ENCODE measurements around the gene ADGRL1. TPM values are rescaled to one million over a fixed set of nuclear protein-coding genes. Genes with fewer than 3 reads are reported as not detected.

The ADGRL1 gene
- total RNA-seq, 2 experiments from 2014 or later = 2.6 to 8.2 TPM

GRCh38 chr19:14177496-14178074 is 28.4 kb downstream of the ADGRL1 start:
- BruUV-seq (replicated peaks) = no TSS peak
- Histone ChIP-seq H4K20me1 (ENCODE audit: insufficient read depth, low read length) (no peaks in the 10 kb centered on the region), H3K9me2 (ENCODE audit: insufficient read depth, low read length) (no peaks in the 10 kb centered on the region), H3K4me1 (ENCODE audit: insufficient read depth, low read length, poor library complexity, severe bottlenecking) (no peaks in the 10 kb centered on the region), H3K4me3 (ENCODE audit: low read depth, low read length, poor library complexity, severe bottlenecking) (no peak overlapping the region), H3K9me3 (ENCODE audit: low read length) (no peaks in the 10 kb centered on the region), H3K79me2 (ENCODE audit: insufficient read depth, low read depth, low read length) (no peaks in the 10 kb centered on the region), H3K27ac (ENCODE audit: low read depth, low read length, poor library complexity, severe bottlenecking) (no peak overlapping the region), H3K4me2 (ENCODE audit: low read length) (no peak overlapping the region), H3K36me3 (ENCODE audit: insufficient read depth, low read length) (no peaks in the 10 kb centered on the region), H2AFZ (ENCODE audit: low read length) (no peak overlapping the region)
- TF ChIP-seq, protein P1, sequence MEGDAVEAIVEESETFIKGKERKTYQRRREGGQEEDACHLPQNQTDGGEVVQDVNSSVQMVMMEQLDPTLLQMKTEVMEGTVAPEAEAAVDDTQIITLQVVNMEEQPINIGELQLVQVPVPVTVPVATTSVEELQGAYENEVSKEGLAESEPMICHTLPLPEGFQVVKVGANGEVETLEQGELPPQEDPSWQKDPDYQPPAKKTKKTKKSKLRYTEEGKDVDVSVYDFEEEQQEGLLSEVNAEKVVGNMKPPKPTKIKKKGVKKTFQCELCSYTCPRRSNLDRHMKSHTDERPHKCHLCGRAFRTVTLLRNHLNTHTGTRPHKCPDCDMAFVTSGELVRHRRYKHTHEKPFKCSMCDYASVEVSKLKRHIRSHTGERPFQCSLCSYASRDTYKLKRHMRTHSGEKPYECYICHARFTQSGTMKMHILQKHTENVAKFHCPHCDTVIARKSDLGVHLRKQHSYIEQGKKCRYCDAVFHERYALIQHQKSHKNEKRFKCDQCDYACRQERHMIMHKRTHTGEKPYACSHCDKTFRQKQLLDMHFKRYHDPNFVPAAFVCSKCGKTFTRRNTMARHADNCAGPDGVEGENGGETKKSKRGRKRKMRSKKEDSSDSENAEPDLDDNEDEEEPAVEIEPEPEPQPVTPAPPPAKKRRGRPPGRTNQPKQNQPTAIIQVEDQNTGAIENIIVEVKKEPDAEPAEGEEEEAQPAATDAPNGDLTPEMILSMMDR (conservative IDR thresholded peaks at IDR 0.05; ENCODE audit: low read length) = no peak
- no peak for TF ChIP-seq EZH2phosphoT487 (IDR thresholded peaks at IDR 0.05; ENCODE audit: borderline replicate concordance, low read depth, low read length)
- intact Hi-C loops (cut with micrococcal nuclease; ENCODE audit: unreplicated experiment) = no loop called here
- ChIA-PET CTCF (ENCODE audit: unreplicated experiment) (no interaction called here), POLR2A (no interaction called here)
- no peak for DNase-seq (ENCODE audit: low spot score)

DNA sequence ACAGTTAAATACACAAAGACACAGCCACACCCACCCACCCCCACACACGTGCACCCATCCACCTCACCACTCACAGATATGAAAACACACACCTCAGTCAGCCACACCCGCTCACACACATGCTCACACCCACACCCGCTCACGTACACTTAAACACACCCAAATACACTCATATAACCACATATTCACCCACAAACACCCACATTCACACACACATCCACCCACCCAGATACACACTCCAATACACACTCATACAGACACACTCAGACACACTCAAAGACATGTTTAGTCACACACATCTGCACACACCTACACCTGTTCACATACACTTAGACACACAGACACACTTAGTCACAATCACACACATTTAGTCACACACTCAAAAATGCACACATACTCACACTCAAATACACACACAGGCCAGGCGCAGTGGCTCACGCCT is 30.6 kb downstream of the ADGRL1 start:
- Histone ChIP-seq H3K4me2 (ENCODE audit: low read length) (no peak overlapping the region), H2AFZ (ENCODE audit: low read length) (no peak overlapping the region), H3K36me3 (ENCODE audit: insufficient read depth, low read length) (no peaks in the 10 kb centered on the region), H3K79me2 (ENCODE audit: insufficient read depth, low read depth, low read length) (no peaks in the 10 kb centered on the region), H3K27ac (ENCODE audit: low read depth, low read length, poor library complexity, severe bottlenecking) (no peak overlapping the region), H3K9me3 (ENCODE audit: low read length) (no peaks in the 10 kb centered on the region), H3K4me1 (ENCODE audit: insufficient read depth, low read length, poor library complexity, severe bottlenecking) (no peaks in the 10 kb centered on the region), H4K20me1 (ENCODE audit: insufficient read depth, low read length) (no peaks in the 10 kb centered on the region), H3K9me2 (ENCODE audit: insufficient read depth, low read length) (no peaks in the 10 kb centered on the region), H3K4me3 (ENCODE audit: low read depth, low read length, poor library complexity, severe bottlenecking) (no peak overlapping the region)
- intact Hi-C loops (cut with micrococcal nuclease; ENCODE audit: unreplicated experiment) = no loop called here
- BruUV-seq (replicated peaks) = no TSS peak
- no peak for DNase-seq (ENCODE audit: low spot score)
- TF ChIP-seq, protein P1 (conservative IDR thresholded peaks at IDR 0.05; ENCODE audit: low read length) = no peak
- no peak for TF ChIP-seq EZH2phosphoT487 (IDR thresholded peaks at IDR 0.05; ENCODE audit: borderline replicate concordance, low read depth, low read length)
- ChIA-PET POLR2A (interaction anchor here (0.7 kb wide), 1 partner anchor 33 kb away, joined by 8 read pairs; no protein-coding TSS in a partner anchor), CTCF (ENCODE audit: unreplicated experiment) (no interaction called here)

GRCh38 chr19:14174883-14175282 is 31.1 kb downstream of the ADGRL1 start:
- H2AFZ ChIP-seq (ENCODE audit: low read length) = no peak overlapping the region
- H3K36me3 ChIP-seq (ENCODE audit: insufficient read depth, low read length) = no peaks in the 10 kb centered on the region
- TF ChIP-seq, protein P1 (conservative IDR thresholded peaks at IDR 0.05; ENCODE audit: low read length) = no peak
- no peak for TF ChIP-seq EZH2phosphoT487 (IDR thresholded peaks at IDR 0.05; ENCODE audit: borderline replicate concordance, low read depth, low read length)
- no peaks in the 10 kb centered on the region for H4K20me1 ChIP-seq (ENCODE audit: insufficient read depth, low read length)
- ChIA-PET POLR2A (interaction anchor here (0.6 to 0.7 kb wide), 2 partner anchors 32 to 100 kb away, joined by 4 to 8 read pairs; no protein-coding TSS in a partner anchor), CTCF (ENCODE audit: unreplicated experiment) (no interaction called here)
- DNase-seq (ENCODE audit: low spot score) = no peak
- no peak overlapping the region for H3K27ac ChIP-seq (ENCODE audit: low read depth, low read length, poor library complexity, severe bottlenecking)
- H3K4me2 ChIP-seq (ENCODE audit: low read length) = no peak overlapping the region
- intact Hi-C loops (cut with micrococcal nuclease; ENCODE audit: unreplicated experiment) = no loop called here
- H3K9me2 ChIP-seq (ENCODE audit: insufficient read depth, low read length) = no peaks in the 10 kb centered on the region
- H3K9me3 ChIP-seq (ENCODE audit: low read length) = no peaks in the 10 kb centered on the region
- H3K79me2 ChIP-seq (ENCODE audit: insufficient read depth, low read depth, low read length) = no peaks in the 10 kb centered on the region
- H3K4me1 ChIP-seq (ENCODE audit: insufficient read depth, low read length, poor library complexity, severe bottlenecking) = no peaks in the 10 kb centered on the region
- H3K4me3 ChIP-seq (ENCODE audit: low read depth, low read length, poor library complexity, severe bottlenecking) = no peak overlapping the region
- BruUV-seq (replicated peaks) = no TSS peak

Measured in OCI-LY7 (cell line).